ENCODE data around the gene APOC3. TPM values are rescaled to one million over a fixed set of nuclear protein-coding genes. Genes with fewer than 3 reads are reported as not detected.

The APOC3 gene
- total RNA-seq, 2 experiments from 2014 or later, result not detected

GRCh38 chr11:116847612-116848011 is 17.9 kb downstream of the APOC3 start:
- Mint-ChIP-seq H3K36me3 (ENCODE audit: low read depth) (peaks cover 50% of the 10 kb centered on the region), H3K4me1 (peaks cover 32% of the 10 kb centered on the region), H3K27me3 (no peaks in the 10 kb centered on the region), H3K9me3 (no peaks in the 10 kb centered on the region), H3K27ac (no peak overlapping the region), H3K4me3 (no peak overlapping the region)
- POLR2A ChIA-PET, result interaction anchor here (9.0 kb wide), 1 partner anchor 11 kb away, joined by 93 read pairs; the partner anchor contains the start of gene APOA1
- DNase-seq, result no peak
- CTCF ChIA-PET, result interaction anchor here (1.1 to 4.6 kb wide), 2 partner anchors 11 to 56 kb away, joined by 3 to 25 read pairs; partner anchors contain the start of genes APOA1 and APOA5

- H3K27me3 Mint-ChIP-seq, result no peaks in the 10 kb centered on the region
- H3K4me3 Mint-ChIP-seq, result no peak overlapping the region
- peaks cover 50% of the 10 kb centered on the region for H3K36me3 Mint-ChIP-seq (ENCODE audit: low read depth)
- H3K9me3 Mint-ChIP-seq, result no peaks in the 10 kb centered on the region
- ChIA-PET CTCF (interaction anchor here (3.5 to 8.8 kb wide), 3 partner anchors 13 to 58 kb away, joined by 21 to 116 read pairs (median 25); partner anchors contain the start of genes APOA1 and APOA5), POLR2A (interaction anchor here (0.7 to 9.0 kb wide), 2 partner anchors 13 to 249 kb away, joined by 3 to 93 read pairs; partner anchors contain the start of genes APOA1 and SIK3)
- no peak for DNase-seq
- H3K4me1 Mint-ChIP-seq, result peaks cover 46% of the 10 kb centered on the region
- no peak overlapping the region for H3K27ac Mint-ChIP-seq
These were observed 19.4 kb downstream of the APOC3 start for GRCh38 chr11:116849060-116849459.

- Mint-ChIP-seq H3K36me3 (ENCODE audit: low read depth) (peaks cover 53% of the 10 kb centered on the region), H3K9me3 (no peaks in the 10 kb centered on the region), H3K27ac (no peak overlapping the region), H3K27me3 (no peaks in the 10 kb centered on the region), H3K4me3 (no peak overlapping the region), H3K4me1 (peaks cover 51% of the 10 kb centered on the region)
- CTCF ChIA-PET, result interaction anchor here (3.5 to 8.8 kb wide), 2 partner anchors 14 to 58 kb away, joined by 21 to 116 read pairs; partner anchors contain the start of gene APOA5
- POLR2A ChIA-PET, result interaction anchor here (0.7 to 9.0 kb wide), 5 partner anchors 13 to 323 kb away, joined by 3 to 93 read pairs (median 44); partner anchors contain the start of genes APOA1, BUD13, SIK3 and ZPR1
- no peak for DNase-seq
These were observed 19.8 kb downstream of the APOC3 start for GRCh38 chr11:116849486-116849885.

GRCh38 chr11:116851626-116852025 is 21.9 kb downstream of the APOC3 start:
- H3K9me3 Mint-ChIP-seq, result peaks cover 3% of the 10 kb centered on the region
- H3K27me3 Mint-ChIP-seq, result no peaks in the 10 kb centered on the region
- peak overlapping the region; percentile 96 for H3K27ac Mint-ChIP-seq
- CTCF ChIA-PET, result interaction anchor here (0.7 to 8.8 kb wide), 7 partner anchors 12 to 294 kb away, joined by 3 to 116 read pairs (median 4); partner anchors contain the start of gene APOA5
- peak overlapping the region; percentile 67 for H3K4me3 Mint-ChIP-seq
- H3K36me3 Mint-ChIP-seq (ENCODE audit: low read depth), result peaks cover 48% of the 10 kb centered on the region
- H3K4me1 Mint-ChIP-seq, result peaks cover 65% of the 10 kb centered on the region
- POLR2A ChIA-PET, result interaction anchor here (0.7 to 9.0 kb wide), 14 partner anchors 9 to 379 kb away, joined by 3 to 93 read pairs (median 8); partner anchors contain the start of genes APOA1, BUD13, PAFAH1B2 and PCSK7
- DNase-seq, result peak; percentile 76

GRCh38 chr11:116852261-116853031 is 22.7 kb downstream of the APOC3 start:
- peaks cover 3% of the 10 kb centered on the region for H3K9me3 Mint-ChIP-seq
- no peaks in the 10 kb centered on the region for H3K27me3 Mint-ChIP-seq
- peaks cover 64% of the 10 kb centered on the region for H3K4me1 Mint-ChIP-seq
- CTCF ChIA-PET, result interaction anchor here (1.0 to 8.8 kb wide), 7 partner anchors 13 to 379 kb away, joined by 3 to 116 read pairs (median 6); partner anchors contain the start of genes APOA5 and PCSK7
- peaks cover 48% of the 10 kb centered on the region for H3K36me3 Mint-ChIP-seq (ENCODE audit: low read depth)
- POLR2A ChIA-PET, result interaction anchor here (0.9 to 9.0 kb wide), 16 partner anchors 10 to 379 kb away, joined by 3 to 93 read pairs (median 10); partner anchors contain the start of genes APOA1, BUD13, PAFAH1B2 and PCSK7
- H3K27ac Mint-ChIP-seq, result peak overlapping the region; percentile 96
- H3K4me3 Mint-ChIP-seq, result peak overlapping the region; percentile 67
- peak; percentile 26 for DNase-seq

- H3K9me3 Mint-ChIP-seq, result peaks cover 3% of the 10 kb centered on the region
- CTCF ChIA-PET, result interaction anchor here (0.6 to 8.8 kb wide), 13 partner anchors 18 to 378 kb away, joined by 3 to 116 read pairs (median 4); partner anchors contain the start of genes APOA5, PCSK7 and ZPR1
- peak overlapping the region; percentile 96 for H3K27ac Mint-ChIP-seq
- DNase-seq, result peak; percentile 75
- H3K27me3 Mint-ChIP-seq, result no peaks in the 10 kb centered on the region
- H3K36me3 Mint-ChIP-seq (ENCODE audit: low read depth), result peaks cover 52% of the 10 kb centered on the region
- peaks cover 64% of the 10 kb centered on the region for H3K4me1 Mint-ChIP-seq
- peak overlapping the region; percentile 67 for H3K4me3 Mint-ChIP-seq
- POLR2A ChIA-PET, result interaction anchor here (0.6 to 9.0 kb wide), 21 partner anchors 9 to 378 kb away, joined by 3 to 93 read pairs (median 6); partner anchors contain the start of genes APOA1, BUD13, PAFAH1B2 and SIDT2
These were observed 23.9 kb downstream of the APOC3 start for GRCh38 chr11:116853461-116854073.

GRCh38 chr11:116855413-116855812 is 25.7 kb downstream of the APOC3 start:
- no peak for DNase-seq
- H3K36me3 Mint-ChIP-seq (ENCODE audit: low read depth), result peaks cover 49% of the 10 kb centered on the region
- peak overlapping the region; percentile 8 for H3K4me3 Mint-ChIP-seq
- peaks cover 3% of the 10 kb centered on the region for H3K9me3 Mint-ChIP-seq
- peak overlapping the region; percentile 81 for H3K27ac Mint-ChIP-seq
- no peaks in the 10 kb centered on the region for H3K27me3 Mint-ChIP-seq
- H3K4me1 Mint-ChIP-seq, result peaks cover 54% of the 10 kb centered on the region
- POLR2A ChIA-PET, result interaction anchor here (2.8 to 7.1 kb wide), 3 partner anchors 7 to 74 kb away, joined by 10 to 57 read pairs (median 44); partner anchors contain the start of gene ZPR1
- CTCF ChIA-PET, result interaction anchor here (1.2 to 8.8 kb wide), 4 partner anchors 20 to 251 kb away, joined by 3 to 116 read pairs (median 10); partner anchors contain the start of gene APOA5

- H3K4me3 Mint-ChIP-seq, result no peak overlapping the region
- ChIA-PET POLR2A (interaction anchor here (0.6 to 7.1 kb wide), 2 partner anchors 47 to 69 kb away, joined by 4 to 44 read pairs; partner anchors contain the start of gene ZPR1), CTCF (interaction anchor here (1.2 to 8.8 kb wide), 2 partner anchors 21 to 250 kb away, joined by 4 to 116 read pairs; no protein-coding TSS in a partner anchor)
- H3K4me1 Mint-ChIP-seq, result peaks cover 47% of the 10 kb centered on the region
- H3K27me3 Mint-ChIP-seq, result no peaks in the 10 kb centered on the region
- H3K9me3 Mint-ChIP-seq, result peaks cover 3% of the 10 kb centered on the region
- no peak for DNase-seq
- H3K27ac Mint-ChIP-seq, result peak overlapping the region; percentile 58
- H3K36me3 Mint-ChIP-seq (ENCODE audit: low read depth), result peaks cover 59% of the 10 kb centered on the region
These were observed 26.7 kb downstream of the APOC3 start for GRCh38 chr11:116856423-116856822.

- ChIA-PET POLR2A (interaction anchor here (1.2 kb wide), 1 partner anchor 21 kb away, joined by 4 read pairs; no protein-coding TSS in a partner anchor), CTCF (interaction anchor here (0.6 to 8.8 kb wide), 2 partner anchors 22 to 248 kb away, joined by 3 to 116 read pairs; no protein-coding TSS in a partner anchor)
- Mint-ChIP-seq H3K4me1 (peaks cover 45% of the 10 kb centered on the region), H3K9me3 (peaks cover 3% of the 10 kb centered on the region), H3K4me3 (no peak overlapping the region), H3K27me3 (no peaks in the 10 kb centered on the region), H3K27ac (no peak overlapping the region), H3K36me3 (ENCODE audit: low read depth) (peaks cover 68% of the 10 kb centered on the region)
- DNase-seq, result no peak
These were observed 27.6 kb downstream of the APOC3 start for GRCh38 chr11:116857316-116857715.

GRCh38 chr11:116857936-116858335 is 28.2 kb downstream of the APOC3 start:
- no peak for DNase-seq
- Mint-ChIP-seq H3K27me3 (no peaks in the 10 kb centered on the region), H3K27ac (no peak overlapping the region), H3K4me1 (peaks cover 40% of the 10 kb centered on the region), H3K9me3 (peaks cover 3% of the 10 kb centered on the region), H3K36me3 (ENCODE audit: low read depth) (peaks cover 71% of the 10 kb centered on the region), H3K4me3 (no peak overlapping the region)
- ChIA-PET POLR2A (interaction anchor here (1.2 kb wide), 1 partner anchor 22 kb away, joined by 4 read pairs; no protein-coding TSS in a partner anchor), CTCF (interaction anchor here (8.8 kb wide), 1 partner anchor 22 kb away, joined by 116 read pairs; no protein-coding TSS in a partner anchor)

- Mint-ChIP-seq H3K27ac (no peak overlapping the region), H3K9me3 (peaks cover 3% of the 10 kb centered on the region), H3K4me1 (peaks cover 27% of the 10 kb centered on the region), H3K27me3 (no peaks in the 10 kb centered on the region), H3K36me3 (ENCODE audit: low read depth) (peaks cover 78% of the 10 kb centered on the region), H3K4me3 (no peak overlapping the region)
- CTCF ChIA-PET, result interaction anchor here (1.9 kb wide), 1 partner anchor 23 kb away, joined by 5 read pairs; no protein-coding TSS in a partner anchor
- DNase-seq, result no peak
- POLR2A ChIA-PET, result no interaction called here
These were observed 29.5 kb downstream of the APOC3 start for GRCh38 chr11:116859175-116859574.

GRCh38 chr11:116860303-116860702 is 30.6 kb downstream of the APOC3 start:
- Mint-ChIP-seq H3K4me3 (no peak overlapping the region), H3K9me3 (peaks cover under 1% of the 10 kb centered on the region), H3K36me3 (ENCODE audit: low read depth) (peaks cover 78% of the 10 kb centered on the region), H3K4me1 (peaks cover 20% of the 10 kb centered on the region), H3K27me3 (no peaks in the 10 kb centered on the region), H3K27ac (no peak overlapping the region)
- POLR2A ChIA-PET, result no interaction called here
- CTCF ChIA-PET, result interaction anchor here (1.9 kb wide), 1 partner anchor 24 kb away, joined by 5 read pairs; no protein-coding TSS in a partner anchor
- no peak for DNase-seq
